ENCODE results near the gene COX4I1.

GRCh38 chr16:85854935-85855334 lies 55.4 kb downstream of the COX4I1 start:
- TF ChIP-seq, protein P1, sequence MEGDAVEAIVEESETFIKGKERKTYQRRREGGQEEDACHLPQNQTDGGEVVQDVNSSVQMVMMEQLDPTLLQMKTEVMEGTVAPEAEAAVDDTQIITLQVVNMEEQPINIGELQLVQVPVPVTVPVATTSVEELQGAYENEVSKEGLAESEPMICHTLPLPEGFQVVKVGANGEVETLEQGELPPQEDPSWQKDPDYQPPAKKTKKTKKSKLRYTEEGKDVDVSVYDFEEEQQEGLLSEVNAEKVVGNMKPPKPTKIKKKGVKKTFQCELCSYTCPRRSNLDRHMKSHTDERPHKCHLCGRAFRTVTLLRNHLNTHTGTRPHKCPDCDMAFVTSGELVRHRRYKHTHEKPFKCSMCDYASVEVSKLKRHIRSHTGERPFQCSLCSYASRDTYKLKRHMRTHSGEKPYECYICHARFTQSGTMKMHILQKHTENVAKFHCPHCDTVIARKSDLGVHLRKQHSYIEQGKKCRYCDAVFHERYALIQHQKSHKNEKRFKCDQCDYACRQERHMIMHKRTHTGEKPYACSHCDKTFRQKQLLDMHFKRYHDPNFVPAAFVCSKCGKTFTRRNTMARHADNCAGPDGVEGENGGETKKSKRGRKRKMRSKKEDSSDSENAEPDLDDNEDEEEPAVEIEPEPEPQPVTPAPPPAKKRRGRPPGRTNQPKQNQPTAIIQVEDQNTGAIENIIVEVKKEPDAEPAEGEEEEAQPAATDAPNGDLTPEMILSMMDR (IDR thresholded peaks at IDR 0.05): no peak
- no peak for TF ChIP-seq POLR2A (IDR thresholded peaks at IDR 0.05)
